A673 (cell line): ENCODE measurements around the gene PGBD5.

ENCODE experiments used
- EZH2 ChIP-seq: fragments of 200-600 bp; sonication (generic); IDR thresholded peaks from 2 replicates; pipeline ENCODE4 v1.6.1; 2017; ENCODE audit warnings: borderline replicate concordance, low read depth, mild to moderate bottlenecking, mixed read lengths, antibody characterized with exemption, low read length; ENCODE audit not compliant: poor library complexity, severe bottlenecking
- TF ChIP-seq, protein P1 (sequence below): fragments of 300-800, 200-600 bp; sonication (generic); conservative IDR thresholded peaks from 2 replicates; pipeline ENCODE4 v1.5.1; 2017; ENCODE audit warnings: low read depth, mild to moderate bottlenecking, antibody characterized with exemption, low read length, moderate library complexity, mixed read lengths

DNA sequence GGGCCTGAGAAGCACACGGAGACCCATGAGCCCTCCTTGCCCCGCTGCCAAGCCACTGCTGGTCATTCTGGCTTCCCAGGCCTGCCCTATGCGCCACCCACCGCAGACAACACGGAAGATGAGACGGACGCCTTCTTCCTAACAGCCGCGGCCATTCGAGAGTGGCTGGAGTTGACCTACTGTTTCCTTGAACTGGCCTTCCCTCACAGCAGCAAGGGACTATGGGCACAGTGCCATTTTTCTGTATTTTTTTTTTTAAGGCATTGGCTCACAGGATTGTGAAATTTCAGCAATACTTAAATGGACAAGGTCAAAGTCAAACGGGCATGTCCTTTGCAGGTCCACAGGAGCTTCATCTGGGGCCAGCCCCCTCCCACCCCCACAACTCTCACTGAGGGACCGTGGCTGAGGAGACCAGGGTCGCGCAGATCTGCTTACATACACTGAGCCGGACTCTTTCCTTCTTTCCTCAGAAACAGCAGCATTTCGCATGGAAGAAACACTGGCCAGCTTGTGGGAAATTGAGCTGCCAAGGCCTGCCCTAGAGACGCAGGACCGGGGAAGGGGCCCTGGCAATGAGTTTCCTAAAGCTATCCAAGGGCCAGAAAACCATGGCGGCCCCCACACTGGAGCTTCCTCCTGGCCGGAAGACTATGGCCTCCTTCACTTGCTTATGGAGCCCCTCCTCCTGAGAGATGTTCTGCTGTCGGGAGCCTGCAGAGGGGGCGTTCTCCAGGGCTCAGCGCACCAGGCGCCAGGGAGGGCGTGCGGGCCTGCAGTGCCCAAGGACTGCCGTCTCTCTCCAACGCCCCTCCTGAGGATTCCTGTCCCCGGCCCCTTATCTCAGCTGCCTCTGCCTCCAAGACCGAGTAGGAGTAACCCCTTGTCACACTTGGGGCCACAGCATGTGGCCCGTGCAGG is 98.9 kb downstream of the PGBD5 start:
- TF ChIP-seq, protein P1, sequence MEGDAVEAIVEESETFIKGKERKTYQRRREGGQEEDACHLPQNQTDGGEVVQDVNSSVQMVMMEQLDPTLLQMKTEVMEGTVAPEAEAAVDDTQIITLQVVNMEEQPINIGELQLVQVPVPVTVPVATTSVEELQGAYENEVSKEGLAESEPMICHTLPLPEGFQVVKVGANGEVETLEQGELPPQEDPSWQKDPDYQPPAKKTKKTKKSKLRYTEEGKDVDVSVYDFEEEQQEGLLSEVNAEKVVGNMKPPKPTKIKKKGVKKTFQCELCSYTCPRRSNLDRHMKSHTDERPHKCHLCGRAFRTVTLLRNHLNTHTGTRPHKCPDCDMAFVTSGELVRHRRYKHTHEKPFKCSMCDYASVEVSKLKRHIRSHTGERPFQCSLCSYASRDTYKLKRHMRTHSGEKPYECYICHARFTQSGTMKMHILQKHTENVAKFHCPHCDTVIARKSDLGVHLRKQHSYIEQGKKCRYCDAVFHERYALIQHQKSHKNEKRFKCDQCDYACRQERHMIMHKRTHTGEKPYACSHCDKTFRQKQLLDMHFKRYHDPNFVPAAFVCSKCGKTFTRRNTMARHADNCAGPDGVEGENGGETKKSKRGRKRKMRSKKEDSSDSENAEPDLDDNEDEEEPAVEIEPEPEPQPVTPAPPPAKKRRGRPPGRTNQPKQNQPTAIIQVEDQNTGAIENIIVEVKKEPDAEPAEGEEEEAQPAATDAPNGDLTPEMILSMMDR: no peak
- TF ChIP-seq EZH2: no peak
